Measurements from ENCODE around the gene MYO5B. TPM values are rescaled to one million over a fixed set of nuclear protein-coding genes. Genes with fewer than 3 reads are reported as not detected.

The MYO5B gene
- total RNA-seq, 1 donor from 2014 or later: not detected

GRCh38 chr18:50158866-50159653 is 35.9 kb downstream of the MYO5B start:
- Mint-ChIP-seq H3K9me3 (no peaks in the 10 kb centered on the region), H3K36me3 (ENCODE audit: low read depth) (no peaks in the 10 kb centered on the region), H3K27ac (no peak overlapping the region), H3K4me1 (ENCODE audit: low read depth) (no peaks in the 10 kb centered on the region), H3K4me3 (ENCODE audit: low read depth) (no peak overlapping the region), H3K27me3 (ENCODE audit: low read depth) (peaks cover 12% of the 10 kb centered on the region)
- no peak for DNase-seq (ENCODE audit: low spot score)
- intact Hi-C loops (cut with micrococcal nuclease): no loop called here

GRCh38 chr18:50155406-50155805 is 39.5 kb downstream of the MYO5B start:
- intact Hi-C loops (cut with micrococcal nuclease): no loop called here
- H3K36me3 Mint-ChIP-seq (ENCODE audit: low read depth): no peaks in the 10 kb centered on the region
- no peak for DNase-seq (ENCODE audit: low spot score)
- peaks cover 2% of the 10 kb centered on the region for H3K27me3 Mint-ChIP-seq (ENCODE audit: low read depth)
- H3K4me3 Mint-ChIP-seq (ENCODE audit: low read depth): no peak overlapping the region
- H3K9me3 Mint-ChIP-seq: no peaks in the 10 kb centered on the region
- no peak overlapping the region for H3K27ac Mint-ChIP-seq
- no peaks in the 10 kb centered on the region for H3K4me1 Mint-ChIP-seq (ENCODE audit: low read depth)

- Mint-ChIP-seq H3K27ac (no peak overlapping the region), H3K9me3 (no peaks in the 10 kb centered on the region), H3K4me1 (ENCODE audit: low read depth) (no peaks in the 10 kb centered on the region), H3K27me3 (ENCODE audit: low read depth) (peaks cover 2% of the 10 kb centered on the region), H3K36me3 (ENCODE audit: low read depth) (no peaks in the 10 kb centered on the region), H3K4me3 (ENCODE audit: low read depth) (no peak overlapping the region)
- intact Hi-C loops (cut with micrococcal nuclease): no loop called here
- DNase-seq (ENCODE audit: low spot score): no peak
Observed at GRCh38 chr18:50154420-50154819, 40.5 kb downstream of the MYO5B start.

- no peak overlapping the region for H3K4me3 Mint-ChIP-seq (ENCODE audit: low read depth)
- intact Hi-C loops (cut with micrococcal nuclease): no loop called here
- peaks cover 2% of the 10 kb centered on the region for H3K27me3 Mint-ChIP-seq (ENCODE audit: low read depth)
- no peaks in the 10 kb centered on the region for H3K9me3 Mint-ChIP-seq
- H3K27ac Mint-ChIP-seq: no peak overlapping the region
- no peaks in the 10 kb centered on the region for H3K4me1 Mint-ChIP-seq (ENCODE audit: low read depth)
- DNase-seq (ENCODE audit: low spot score): no peak
- no peaks in the 10 kb centered on the region for H3K36me3 Mint-ChIP-seq (ENCODE audit: low read depth)
Observed at GRCh38 chr18:50152900-50153299, 42.0 kb downstream of the MYO5B start.

- intact Hi-C loops (cut with micrococcal nuclease): no loop called here
- H3K36me3 Mint-ChIP-seq (ENCODE audit: low read depth): no peaks in the 10 kb centered on the region
- no peak for DNase-seq (ENCODE audit: low spot score)
- no peaks in the 10 kb centered on the region for H3K4me1 Mint-ChIP-seq (ENCODE audit: low read depth)
- no peaks in the 10 kb centered on the region for H3K9me3 Mint-ChIP-seq
- H3K27me3 Mint-ChIP-seq (ENCODE audit: low read depth): peaks cover 4% of the 10 kb centered on the region
- no peak overlapping the region for H3K4me3 Mint-ChIP-seq (ENCODE audit: low read depth)
- H3K27ac Mint-ChIP-seq: no peak overlapping the region
Observed at GRCh38 chr18:50151926-50152325, 43.0 kb downstream of the MYO5B start.

- H3K36me3 Mint-ChIP-seq (ENCODE audit: low read depth): no peaks in the 10 kb centered on the region
- DNase-seq (ENCODE audit: low spot score): no peak
- H3K27me3 Mint-ChIP-seq (ENCODE audit: low read depth): peaks cover 6% of the 10 kb centered on the region
- H3K4me3 Mint-ChIP-seq (ENCODE audit: low read depth): no peak overlapping the region
- no peaks in the 10 kb centered on the region for H3K4me1 Mint-ChIP-seq (ENCODE audit: low read depth)
- no peaks in the 10 kb centered on the region for H3K9me3 Mint-ChIP-seq
- intact Hi-C loops (cut with micrococcal nuclease): no loop called here
- H3K27ac Mint-ChIP-seq: no peak overlapping the region
Observed at GRCh38 chr18:50144540-50144939, 50.4 kb downstream of the MYO5B start.

GRCh38 chr18:50143886-50144285 is 51.1 kb downstream of the MYO5B start:
- H3K4me3 Mint-ChIP-seq (ENCODE audit: low read depth): no peak overlapping the region
- H3K27ac Mint-ChIP-seq: no peak overlapping the region
- H3K27me3 Mint-ChIP-seq (ENCODE audit: low read depth): peaks cover 6% of the 10 kb centered on the region
- intact Hi-C loops (cut with micrococcal nuclease): no loop called here
- H3K36me3 Mint-ChIP-seq (ENCODE audit: low read depth): no peaks in the 10 kb centered on the region
- no peak for DNase-seq (ENCODE audit: low spot score)
- H3K9me3 Mint-ChIP-seq: no peaks in the 10 kb centered on the region
- H3K4me1 Mint-ChIP-seq (ENCODE audit: low read depth): no peaks in the 10 kb centered on the region

- H3K4me1 Mint-ChIP-seq (ENCODE audit: low read depth): no peaks in the 10 kb centered on the region
Observed at GRCh38 chr18:50143294-50143693, 51.7 kb downstream of the MYO5B start.

GRCh38 chr18:50142441-50143120 is 52.4 kb downstream of the MYO5B start:
- H3K27ac Mint-ChIP-seq: no peak overlapping the region
- peaks cover 6% of the 10 kb centered on the region for H3K27me3 Mint-ChIP-seq (ENCODE audit: low read depth)
- H3K4me3 Mint-ChIP-seq (ENCODE audit: low read depth): no peak overlapping the region
- H3K9me3 Mint-ChIP-seq: no peaks in the 10 kb centered on the region
- intact Hi-C loops (cut with micrococcal nuclease): no loop called here
- H3K4me1 Mint-ChIP-seq (ENCODE audit: low read depth): no peaks in the 10 kb centered on the region
- no peaks in the 10 kb centered on the region for H3K36me3 Mint-ChIP-seq (ENCODE audit: low read depth)
- no peak for DNase-seq (ENCODE audit: low spot score)

More at GRCh38 chr18:50143294-50143693, 51.7 kb downstream of the MYO5B start:
- no peak for DNase-seq (ENCODE audit: low spot score)
- no peaks in the 10 kb centered on the region for H3K9me3 Mint-ChIP-seq
- peaks cover 6% of the 10 kb centered on the region for H3K27me3 Mint-ChIP-seq (ENCODE audit: low read depth)
- H3K36me3 Mint-ChIP-seq (ENCODE audit: low read depth): no peaks in the 10 kb centered on the region
- intact Hi-C loops (cut with micrococcal nuclease): no loop called here
- H3K4me3 Mint-ChIP-seq (ENCODE audit: low read depth): no peak overlapping the region
- H3K27ac Mint-ChIP-seq: no peak overlapping the region

GRCh38 chr18:50138181-50139064 is 56.5 kb downstream of the MYO5B start:
- no peak for DNase-seq (ENCODE audit: low spot score)
- no peaks in the 10 kb centered on the region for H3K9me3 Mint-ChIP-seq
- H3K36me3 Mint-ChIP-seq (ENCODE audit: low read depth): no peaks in the 10 kb centered on the region
- intact Hi-C loops (cut with micrococcal nuclease): no loop called here
- peaks cover 13% of the 10 kb centered on the region for H3K27me3 Mint-ChIP-seq (ENCODE audit: low read depth)
- H3K27ac Mint-ChIP-seq: no peak overlapping the region
- H3K4me1 Mint-ChIP-seq (ENCODE audit: low read depth): no peaks in the 10 kb centered on the region
- H3K4me3 Mint-ChIP-seq (ENCODE audit: low read depth): no peak overlapping the region

- Mint-ChIP-seq H3K27me3 (ENCODE audit: low read depth) (peaks cover 25% of the 10 kb centered on the region), H3K4me3 (ENCODE audit: low read depth) (no peak overlapping the region), H3K9me3 (no peaks in the 10 kb centered on the region), H3K4me1 (ENCODE audit: low read depth) (peaks cover 5% of the 10 kb centered on the region), H3K36me3 (ENCODE audit: low read depth) (no peaks in the 10 kb centered on the region), H3K27ac (no peak overlapping the region)
- intact Hi-C loops (cut with micrococcal nuclease): no loop called here
- no peak for DNase-seq (ENCODE audit: low spot score)
Observed at GRCh38 chr18:50135903-50136302, 59.0 kb downstream of the MYO5B start.

- Mint-ChIP-seq H3K9me3 (no peaks in the 10 kb centered on the region), H3K27ac (no peak overlapping the region), H3K4me1 (ENCODE audit: low read depth) (peaks cover 5% of the 10 kb centered on the region), H3K4me3 (ENCODE audit: low read depth) (no peak overlapping the region), H3K27me3 (ENCODE audit: low read depth) (peaks cover 20% of the 10 kb centered on the region), H3K36me3 (ENCODE audit: low read depth) (no peaks in the 10 kb centered on the region)
- intact Hi-C loops (cut with micrococcal nuclease): no loop called here
- DNase-seq (ENCODE audit: low spot score): no peak
Observed at GRCh38 chr18:50133526-50133925, 61.4 kb downstream of the MYO5B start.

- Mint-ChIP-seq H3K27ac (no peak overlapping the region), H3K9me3 (no peaks in the 10 kb centered on the region), H3K4me1 (ENCODE audit: low read depth) (peaks cover 5% of the 10 kb centered on the region), H3K27me3 (ENCODE audit: low read depth) (peaks cover 17% of the 10 kb centered on the region), H3K36me3 (ENCODE audit: low read depth) (no peaks in the 10 kb centered on the region), H3K4me3 (ENCODE audit: low read depth) (no peak overlapping the region)
- DNase-seq (ENCODE audit: low spot score): no peak
- intact Hi-C loops (cut with micrococcal nuclease): no loop called here
Observed at GRCh38 chr18:50131591-50131990, 63.4 kb downstream of the MYO5B start.
